Putamen (tissue), 1 donor: Measurements from ENCODE around the gene ZMYM4.
"Not testable (repeated sequence)": the region's sequence is repeated elsewhere in the genome, so short reads cannot be mapped to it uniquely, and the experiment has no call there.

ENCODE experiments used
- DNase-seq: peaks from one replicate; pipeline ENCODE4 v3.0.0-alpha.2; 2016; ENCODE audit warnings: low spot score

The ZMYM4 gene

DNA sequence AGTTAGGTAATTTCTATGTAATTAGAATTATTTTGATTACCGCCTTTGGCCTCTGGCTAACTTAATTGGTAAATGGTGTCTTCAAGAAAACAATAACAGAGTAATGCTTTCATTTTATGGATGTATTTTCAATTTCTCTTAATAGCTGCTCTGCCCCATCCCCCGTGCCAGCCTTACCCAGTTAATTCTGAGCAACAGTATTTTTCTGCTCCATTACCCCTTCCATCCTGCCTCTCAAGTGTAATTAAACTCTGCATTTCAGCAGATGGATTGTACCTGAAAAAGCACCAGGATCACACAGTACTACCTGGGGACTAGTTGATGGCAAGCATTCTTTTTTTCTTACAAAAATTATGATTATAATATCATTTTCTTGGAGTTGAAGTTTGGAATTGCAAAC lies 184.5 kb downstream of the ZMYM4 start:
- DNase-seq = no peak

DNA sequence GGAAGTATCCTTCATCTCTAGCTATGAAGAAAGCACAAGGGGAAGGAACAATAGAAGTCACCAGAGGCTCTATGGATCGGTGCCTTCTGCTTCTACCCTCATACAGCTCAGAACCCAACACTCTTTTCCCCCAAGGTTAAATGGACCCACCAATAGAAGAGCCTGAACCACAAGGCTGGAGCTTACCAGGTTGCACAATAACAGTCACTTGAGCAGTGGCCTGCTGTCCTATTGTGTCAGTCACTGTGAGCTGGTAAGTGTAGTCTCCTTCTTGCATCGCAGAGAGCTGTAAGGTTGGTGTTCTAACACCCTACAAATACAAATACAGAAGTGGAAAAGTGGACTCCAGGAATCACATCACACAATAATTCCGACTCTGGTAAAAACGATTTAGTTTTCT lies 185.7 kb downstream of the ZMYM4 start:
- no peak for DNase-seq

DNA sequence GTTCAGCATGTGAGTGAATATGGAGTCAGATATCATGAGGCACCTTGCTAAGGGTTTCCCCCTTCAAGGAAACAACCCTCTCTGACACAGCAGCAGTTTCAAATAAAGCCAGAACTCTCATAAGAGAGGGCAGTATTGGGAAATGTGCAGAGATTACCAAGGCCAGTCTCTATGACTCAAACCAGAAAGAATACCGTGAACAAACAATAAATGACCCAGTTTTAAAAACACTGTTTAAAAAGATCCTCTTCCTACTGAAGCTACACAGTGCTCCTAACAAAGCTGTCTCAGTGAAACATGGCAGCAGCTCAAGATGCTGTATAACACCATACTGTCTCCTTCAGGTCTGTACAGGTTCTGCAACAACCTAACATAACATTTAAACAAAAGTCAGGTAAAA lies 186.1 kb downstream of the ZMYM4 start:
- DNase-seq = no peak

- DNase-seq = no peak
Observed at GRCh38 chr1:35460796-35461195, 192.3 kb downstream of the ZMYM4 start.

GRCh38 chr1:35461966-35462651 lies 193.6 kb downstream of the ZMYM4 start:
- DNase-seq = no peak

DNA sequence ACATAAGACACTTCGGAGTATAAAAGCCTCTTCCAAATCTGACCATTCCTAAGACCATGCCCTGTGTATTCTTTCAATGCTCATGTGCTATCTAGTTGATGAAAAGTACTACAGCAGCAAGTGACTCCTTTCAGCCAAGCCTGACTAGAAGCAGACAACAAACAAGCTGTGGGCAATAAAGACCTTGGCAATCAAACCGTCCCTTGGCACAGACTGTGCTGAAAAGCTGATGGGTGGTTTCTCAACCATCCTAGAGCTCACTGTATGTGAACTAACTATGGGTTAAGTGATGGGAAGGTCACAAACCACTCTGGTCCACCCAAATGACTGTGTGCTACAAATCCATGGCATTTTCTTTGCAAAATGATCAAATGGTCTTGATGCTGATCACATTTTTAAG lies 194.7 kb downstream of the ZMYM4 start:
- DNase-seq = no peak

- not testable (repeated sequence) for DNase-seq
Observed at GRCh38 chr1:35463749-35464148, 195.2 kb downstream of the ZMYM4 start.

DNA sequence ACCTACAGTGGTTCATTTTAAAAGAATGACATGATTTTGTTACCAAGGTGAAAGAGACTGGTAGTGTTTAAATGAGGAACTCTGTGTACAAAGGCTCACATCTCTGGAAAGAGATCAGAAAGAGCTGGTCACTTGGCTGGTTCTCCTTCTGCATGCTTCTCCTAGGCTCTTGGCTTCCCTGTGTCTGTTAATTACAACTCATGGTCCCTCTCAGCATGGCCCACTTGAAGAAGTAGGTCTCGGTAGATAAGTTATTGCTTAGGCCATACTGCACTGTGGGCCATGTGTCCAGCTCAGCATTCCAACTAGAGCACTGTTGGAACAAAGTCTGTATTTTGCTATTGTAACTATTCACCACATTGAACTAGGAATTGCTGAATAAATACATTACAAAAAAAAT lies 197.6 kb downstream of the ZMYM4 start:
- DNase-seq = no peak

DNA sequence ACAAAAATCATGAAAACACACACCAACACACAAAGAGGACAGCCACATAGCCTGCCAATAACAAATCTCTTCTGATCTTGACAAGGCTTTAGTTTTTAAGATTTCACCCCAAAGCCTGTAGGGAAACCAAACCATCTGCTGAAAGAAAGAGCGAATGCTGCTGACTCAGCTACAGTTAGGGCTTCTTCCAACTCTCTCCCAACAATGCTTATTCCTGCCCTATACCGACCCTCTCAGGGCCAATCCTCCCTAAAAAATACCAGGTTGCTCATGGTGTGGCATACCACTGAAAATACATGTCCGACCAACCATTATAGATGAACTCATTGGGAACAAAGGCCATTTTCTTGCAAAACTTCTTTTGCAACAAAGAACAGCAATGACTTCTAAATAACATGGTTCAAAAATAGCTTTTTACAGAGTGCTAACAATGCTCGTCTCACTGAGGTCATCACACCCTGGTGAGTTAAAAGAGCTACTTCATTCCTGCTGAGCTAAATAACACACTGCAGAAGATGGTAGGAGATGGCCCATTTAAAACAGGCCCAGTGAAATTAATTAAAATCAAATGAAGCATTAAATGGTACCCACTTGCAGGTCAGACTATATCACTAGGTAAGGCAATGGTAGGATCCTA lies 202.6 kb downstream of the ZMYM4 start:
- no peak for DNase-seq
